Activated T-cell treated with anti-CD3 and anti-CD28 coated beads, Interleukin-2, amount 50 U/mL, for 4 hours (primary cell): ENCODE measurements around the gene GH1. TPM values are rescaled to one million over a fixed set of nuclear protein-coding genes. Genes with fewer than 3 reads are reported as not detected.
"Not testable (repeated sequence)": the region's sequence is repeated elsewhere in the genome, so short reads cannot be mapped to it uniquely, and the experiment has no call there.

ENCODE experiments used
- ATAC-seq, 2 donors: fragments of 200-7000 bp; cut with Tn5 transposase; one replicate each; pipeline ENCODE4 v1.10.0; 2021
- DNase-seq: peaks from one replicate; pipeline ENCODE4 v3.0.0-alpha.2; 2020
- H3K27me3 Mint-ChIP-seq: one replicate; pipeline ENCODE4 v1.8.0; 2021; ENCODE audit warnings: low read depth, mixed read lengths
- H3K36me3 Mint-ChIP-seq: one replicate; pipeline ENCODE4 v1.8.0; 2022; ENCODE audit warnings: mixed read lengths; ENCODE audit not compliant: insufficient read depth
- H3K4me1 Mint-ChIP-seq: one replicate; pipeline ENCODE4 v1.8.0; 2021; ENCODE audit warnings: low read depth, mixed read lengths
- H3K4me3 Mint-ChIP-seq: one replicate; pipeline ENCODE4 v1.8.0; 2021; ENCODE audit warnings: mild to moderate bottlenecking, moderate library complexity, mixed read lengths
- H3K9me3 Mint-ChIP-seq: one replicate; pipeline ENCODE4 v1.8.0; 2021; ENCODE audit warnings: mixed read lengths
- total RNA-seq, 3 donors: library from RNA; stranded (reverse); gene quantifications; one replicate each; pipeline ENCODE4 v1.2.1, GENCODE V29; 2021

The GH1 gene
- total RNA-seq, 3 donors from 2014 or later = not detected

DNA sequence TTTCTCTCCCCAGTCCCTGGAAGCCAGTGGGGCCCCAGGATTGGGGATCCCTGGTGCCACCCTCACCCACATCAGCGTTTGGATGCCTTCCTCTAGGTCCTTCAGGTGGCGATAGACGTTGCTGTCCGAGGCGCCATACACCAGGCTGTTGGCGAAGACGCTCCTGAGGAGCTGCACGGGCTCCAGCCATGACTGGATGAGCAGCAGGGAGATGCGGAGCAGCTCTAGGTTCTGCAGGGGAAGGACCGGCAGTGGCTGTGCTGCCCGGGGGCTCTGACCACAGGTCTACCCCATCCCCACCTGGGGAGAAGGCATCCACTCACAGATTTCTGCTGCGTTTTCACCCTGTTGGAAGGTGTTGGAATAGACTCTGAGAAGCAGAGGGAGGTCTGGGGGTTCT is 37.9 kb downstream of the GH1 start:
- Mint-ChIP-seq H3K27me3 (no peaks in the 10 kb centered on the region), H3K36me3 (no peaks in the 10 kb centered on the region), H3K4me1 (peaks cover 2% of the 10 kb centered on the region), H3K4me3 (no peak overlapping the region), H3K9me3 (no peaks in the 10 kb centered on the region)
- ATAC-seq = no peak
- DNase-seq = no peak

DNA sequence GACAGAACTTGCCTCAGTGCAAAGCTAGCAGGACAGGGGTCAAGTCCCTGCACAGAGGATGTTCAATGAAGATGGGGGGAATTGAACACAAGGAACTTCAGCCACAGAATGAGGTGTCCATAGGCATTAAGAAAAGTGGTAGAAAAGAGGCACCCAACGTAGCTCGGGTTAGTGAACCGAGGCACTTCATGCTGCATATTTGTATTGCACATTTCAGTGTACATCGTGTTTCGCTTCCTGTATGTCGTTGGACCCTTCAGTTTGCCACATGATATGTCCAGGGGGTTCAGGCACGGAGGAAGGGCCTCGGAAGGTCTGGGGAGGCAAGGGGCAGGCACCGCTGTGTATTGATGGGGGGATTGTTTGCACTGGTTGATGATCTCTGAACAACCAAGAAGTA is 40.2 kb downstream of the GH1 start:
- not testable (repeated sequence) for H3K27me3 Mint-ChIP-seq, H3K4me1 Mint-ChIP-seq, H3K36me3 Mint-ChIP-seq, H3K9me3 Mint-ChIP-seq, H3K4me3 Mint-ChIP-seq, ATAC-seq, DNase-seq

DNA sequence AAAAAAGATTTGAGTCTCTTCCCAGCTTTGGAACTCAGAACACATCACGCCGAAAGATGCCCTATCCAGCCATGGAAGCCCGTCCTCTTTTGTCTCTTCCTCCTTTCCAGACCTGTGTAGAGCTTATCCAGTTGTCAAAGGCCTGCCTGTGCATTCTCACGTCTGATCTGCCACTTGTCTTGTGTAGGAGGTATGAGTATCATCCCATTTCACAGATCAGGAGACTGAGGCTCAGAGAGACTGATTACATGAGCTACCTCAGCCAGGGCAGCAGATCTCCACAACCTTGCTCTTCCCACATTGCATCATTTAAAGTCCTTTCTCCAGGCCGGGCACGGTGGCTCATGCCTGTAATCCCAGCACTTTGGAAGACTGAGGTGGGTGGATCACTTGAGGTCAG is 43.9 kb downstream of the GH1 start:
- not testable (repeated sequence) for H3K9me3 Mint-ChIP-seq, H3K4me3 Mint-ChIP-seq, H3K36me3 Mint-ChIP-seq, H3K4me1 Mint-ChIP-seq, H3K27me3 Mint-ChIP-seq, ATAC-seq, DNase-seq

DNA sequence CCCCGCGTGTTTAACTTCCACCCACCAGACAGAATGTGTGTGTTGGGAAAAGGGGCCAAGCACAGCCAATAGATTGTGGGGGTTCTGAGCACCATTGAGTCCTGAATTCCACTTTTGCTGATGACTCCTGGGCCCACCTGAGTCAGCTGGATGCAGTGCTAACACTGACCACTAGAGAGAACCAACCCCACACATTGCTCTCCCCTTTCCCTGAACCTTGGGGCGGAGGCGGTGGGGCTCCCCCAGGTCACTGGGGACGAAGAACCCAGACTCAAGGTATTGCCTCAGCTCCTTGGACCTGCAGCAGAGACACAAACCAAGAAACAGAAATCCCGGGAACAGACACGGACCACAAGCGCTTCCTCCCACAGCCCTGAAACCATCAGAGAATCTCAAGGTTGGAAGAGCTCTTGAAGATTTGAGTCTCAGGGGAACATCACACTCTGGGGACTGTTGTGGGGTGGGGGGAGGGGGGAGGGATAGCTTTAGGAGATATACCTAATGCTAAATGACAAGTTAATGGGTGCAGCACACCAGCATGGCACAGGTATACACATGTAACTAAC is 44.5 kb downstream of the GH1 start:
- not testable (repeated sequence) for H3K27me3 Mint-ChIP-seq, DNase-seq, H3K4me3 Mint-ChIP-seq, H3K9me3 Mint-ChIP-seq, H3K36me3 Mint-ChIP-seq, H3K4me1 Mint-ChIP-seq, ATAC-seq

DNA sequence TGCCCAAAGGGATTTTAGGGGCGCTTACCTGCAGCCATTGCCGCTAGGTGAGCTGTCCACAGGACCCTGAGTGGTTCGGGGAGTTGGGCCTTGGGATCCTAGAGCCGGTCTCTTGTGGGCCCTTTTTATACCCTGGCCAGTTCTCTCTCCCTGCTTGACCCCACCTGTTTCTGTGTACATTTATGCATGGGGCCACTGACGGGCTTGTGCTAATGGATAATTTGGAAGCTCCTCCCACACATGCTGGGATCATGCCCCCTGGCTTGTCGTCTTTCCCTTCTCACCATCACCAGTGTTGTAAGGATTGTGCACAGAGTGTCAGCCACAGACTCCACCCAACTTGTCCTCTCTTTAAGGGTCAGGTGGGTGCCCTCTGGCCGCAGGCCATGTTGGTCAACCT is 45.1 kb downstream of the GH1 start, which contains the start of gene CSH2:
CSH2 (minus strand) TSS at position 101 of the 400 bp plus-strand sequence; CDS start at position 38, 63 bp downstream.
- not testable (repeated sequence) for H3K9me3 Mint-ChIP-seq, H3K36me3 Mint-ChIP-seq, DNase-seq, H3K27me3 Mint-ChIP-seq, ATAC-seq, H3K4me3 Mint-ChIP-seq, H3K4me1 Mint-ChIP-seq

DNA sequence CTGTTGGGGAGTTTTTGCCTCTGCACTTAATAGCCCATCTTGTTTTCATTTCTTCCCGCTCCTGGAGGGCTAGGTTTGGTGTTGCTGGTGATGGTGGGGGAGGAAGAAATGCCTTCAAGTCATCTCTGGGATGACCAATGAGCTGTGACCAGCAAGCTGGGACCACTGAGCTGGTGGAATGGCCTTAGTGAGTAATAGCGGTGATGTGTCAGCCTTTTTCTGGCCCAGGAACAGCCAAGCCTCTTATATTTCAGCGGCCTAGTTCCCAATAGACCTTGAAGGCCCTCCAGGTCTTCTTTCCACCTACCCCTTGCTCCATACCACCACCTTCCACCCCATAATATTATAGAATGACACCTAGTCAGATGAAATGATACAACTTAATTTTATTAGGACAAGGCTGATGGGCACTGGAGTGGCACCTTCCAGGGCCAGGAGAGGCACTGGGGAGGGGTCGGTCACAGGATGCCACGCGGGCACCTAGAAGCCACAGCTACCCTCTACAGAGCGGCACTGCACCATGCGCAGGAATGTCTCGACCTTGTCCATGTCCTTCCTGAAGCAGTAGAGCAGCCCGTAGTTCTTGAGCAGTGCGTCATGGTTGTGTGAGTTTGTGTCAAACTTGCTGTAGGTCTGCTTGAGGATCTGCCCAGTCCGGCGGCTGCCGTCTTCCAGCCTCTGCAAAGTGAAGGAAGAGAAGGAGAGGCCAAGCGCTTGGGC is 46.8 kb downstream of the GH1 start:
- not testable (repeated sequence) for H3K27me3 Mint-ChIP-seq, ATAC-seq, H3K36me3 Mint-ChIP-seq, DNase-seq, H3K9me3 Mint-ChIP-seq, H3K4me1 Mint-ChIP-seq, H3K4me3 Mint-ChIP-seq

DNA sequence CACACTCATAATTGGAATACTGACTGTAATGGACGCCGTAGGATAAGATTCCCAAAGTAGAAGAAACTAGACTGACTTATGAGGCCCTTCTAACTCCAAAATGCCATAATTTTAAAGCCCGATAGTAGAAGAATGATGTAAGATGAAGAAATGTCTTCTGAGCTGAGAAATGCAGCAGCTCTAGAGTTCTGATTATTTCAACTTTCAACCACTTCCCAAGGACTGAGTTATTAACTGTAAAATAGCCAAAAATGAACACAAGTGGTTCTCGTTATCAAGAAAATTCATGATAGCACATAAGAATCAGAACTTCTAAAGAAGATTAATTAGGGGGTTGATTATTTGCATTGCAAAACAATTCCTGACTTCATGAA is 48.4 kb downstream of the GH1 start:
- H3K4me1 Mint-ChIP-seq, H3K36me3 Mint-ChIP-seq, H3K27me3 Mint-ChIP-seq, DNase-seq, H3K9me3 Mint-ChIP-seq, ATAC-seq, H3K4me3 Mint-ChIP-seq: not testable (repeated sequence)

DNA sequence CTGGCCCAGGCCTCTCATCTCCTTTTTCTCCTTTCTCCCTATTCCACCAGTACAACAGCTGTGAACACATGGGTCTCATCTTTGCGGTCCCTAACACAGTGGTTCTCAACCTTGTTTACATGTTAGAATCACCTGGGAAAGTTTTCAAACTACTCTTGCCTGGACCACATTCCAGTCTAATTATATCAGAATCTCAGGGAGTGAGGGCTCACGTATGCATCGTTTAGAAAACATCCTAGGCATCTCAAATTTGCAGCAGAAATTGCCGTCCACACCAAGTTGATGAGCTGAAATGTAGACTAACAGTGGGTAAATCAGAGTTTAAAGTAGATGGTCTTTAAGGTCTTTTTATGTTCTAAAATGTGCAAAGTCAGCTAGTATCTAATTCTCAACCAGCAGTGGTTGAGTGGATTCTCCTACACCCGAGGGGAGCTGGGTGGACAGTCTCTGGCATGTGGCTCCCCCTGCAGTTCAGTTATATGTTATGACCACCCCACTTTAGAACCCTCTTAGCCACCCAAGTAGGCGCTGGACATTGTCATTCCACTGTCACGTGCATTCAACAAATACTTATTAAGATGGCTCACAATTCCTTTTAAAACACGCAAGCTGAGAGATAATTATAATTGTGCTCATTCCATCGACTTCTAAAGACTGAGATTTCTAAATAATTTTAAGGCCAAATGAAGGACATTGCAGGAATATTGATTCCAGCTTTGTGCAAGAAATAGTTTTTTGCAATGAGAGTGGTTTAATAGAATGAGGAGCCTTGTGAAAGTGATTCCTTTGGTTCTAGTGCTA is 48.9 kb downstream of the GH1 start:
- ATAC-seq, H3K27me3 Mint-ChIP-seq, H3K36me3 Mint-ChIP-seq, H3K4me1 Mint-ChIP-seq, H3K9me3 Mint-ChIP-seq, H3K4me3 Mint-ChIP-seq, DNase-seq: not testable (repeated sequence)

Other genes starting within 250 kb of the GH1 start
- 100 to 1,000 TPM; 119 to 169 (median 146) TPM for gene LIMD2, start 218.7 kb downstream of the GH1 start, total RNA-seq
- gene STRADA, start 177.0 kb downstream of the GH1 start, total RNA-seq = 10 to 100 TPM; 35.8 to 37.7 (median 35.9) TPM
- 100 to 1,000 TPM in 2 of 3 donors, 10 to 100 TPM in 1; 99.5 to 103 (median 102) TPM for gene CCDC47, start 145.2 kb downstream of the GH1 start, total RNA-seq
- gene DDX42, start 144.7 kb downstream of the GH1 start, total RNA-seq = 100 to 1,000 TPM in 1 of 3 donors, 10 to 100 TPM in 2; 95.1 to 112 (median 95.3) TPM
- gene PSMC5, start 91.4 kb downstream of the GH1 start, total RNA-seq = 100 to 1,000 TPM; 272 to 298 (median 280) TPM
- 100 to 1,000 TPM; 123 to 169 (median 157) TPM for gene FTSJ3, start 91.2 kb downstream of the GH1 start, total RNA-seq
- gene SMARCD2, start 76.2 kb downstream of the GH1 start, total RNA-seq = 10 to 100 TPM; 81.4 to 87.9 (median 83.8) TPM
- not detected for gene CSH2, start 45.2 kb downstream of the GH1 start, total RNA-seq
- gene GH2, start 36.9 kb downstream of the GH1 start, total RNA-seq = not detected
- gene CSH1, start 22.3 kb downstream of the GH1 start, total RNA-seq = not detected
- not detected for gene CSHL1, start 7.6 kb downstream of the GH1 start, total RNA-seq
- 10 to 100 TPM; 15.3 to 21.6 (median 17.1) TPM for gene CD79B, start 13.5 kb upstream of the GH1 start, total RNA-seq
- under 1 TPM in 2 of 3 donors, not detected in 1; 0.05 to 0.14 TPM for gene SCN4A, start 54.1 kb upstream of the GH1 start, total RNA-seq
- under 1 TPM in 1 of 3 donors, not detected in 2; 0.16 TPM for gene PRR29, start 79.5 kb upstream of the GH1 start, total RNA-seq
- gene ICAM2, start 101.8 kb upstream of the GH1 start, total RNA-seq = 10 to 100 TPM; 67.0 to 88.9 (median 77.1) TPM
- 10 to 100 TPM; 16.2 to 29.3 (median 21.0) TPM for gene ERN1, start 211.3 kb upstream of the GH1 start, total RNA-seq